ENCODE data around the gene LRRC7.
"Not testable (repeated sequence)": the region's sequence is repeated elsewhere in the genome, so short reads cannot be mapped to it uniquely, and the experiment has no call there.

Gene LRRC7

DNA sequence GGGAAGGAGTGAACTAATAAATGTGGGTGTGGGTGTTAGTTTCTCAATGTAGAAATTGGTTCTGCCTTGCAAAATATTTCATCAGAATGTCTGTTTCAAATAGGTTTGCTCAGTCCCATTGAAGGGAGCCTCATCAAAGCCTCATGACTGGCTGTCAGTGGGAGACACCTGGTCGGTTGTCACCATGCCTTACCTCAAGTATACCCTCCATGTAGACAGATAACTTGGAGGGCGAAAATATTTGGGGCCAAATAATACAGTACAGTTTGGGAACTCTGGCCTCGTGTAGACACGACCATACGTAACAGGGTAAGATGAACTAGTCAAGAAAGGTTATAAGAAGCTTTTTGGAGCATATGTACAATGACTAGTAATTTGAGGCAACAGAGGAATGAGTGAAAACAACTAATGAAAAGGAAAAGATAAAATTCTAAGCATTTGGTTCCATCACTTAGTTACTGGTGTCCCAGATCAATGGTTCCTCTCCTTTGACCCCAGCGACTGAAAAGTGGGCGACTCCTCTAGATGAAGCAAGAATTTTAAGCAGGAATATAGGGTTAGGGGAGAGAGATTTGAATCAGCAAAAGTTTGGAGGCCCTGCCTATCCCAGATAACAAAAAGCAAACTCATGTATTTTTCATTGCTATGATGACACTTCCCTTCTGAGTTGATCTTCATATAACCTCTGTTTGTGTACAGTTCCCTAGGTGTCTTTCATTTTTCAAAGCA lies 473.8 kb downstream of the LRRC7 start:
- no peak for DNase-seq (ENCODE audit: low read depth in 2 of 2)

DNA sequence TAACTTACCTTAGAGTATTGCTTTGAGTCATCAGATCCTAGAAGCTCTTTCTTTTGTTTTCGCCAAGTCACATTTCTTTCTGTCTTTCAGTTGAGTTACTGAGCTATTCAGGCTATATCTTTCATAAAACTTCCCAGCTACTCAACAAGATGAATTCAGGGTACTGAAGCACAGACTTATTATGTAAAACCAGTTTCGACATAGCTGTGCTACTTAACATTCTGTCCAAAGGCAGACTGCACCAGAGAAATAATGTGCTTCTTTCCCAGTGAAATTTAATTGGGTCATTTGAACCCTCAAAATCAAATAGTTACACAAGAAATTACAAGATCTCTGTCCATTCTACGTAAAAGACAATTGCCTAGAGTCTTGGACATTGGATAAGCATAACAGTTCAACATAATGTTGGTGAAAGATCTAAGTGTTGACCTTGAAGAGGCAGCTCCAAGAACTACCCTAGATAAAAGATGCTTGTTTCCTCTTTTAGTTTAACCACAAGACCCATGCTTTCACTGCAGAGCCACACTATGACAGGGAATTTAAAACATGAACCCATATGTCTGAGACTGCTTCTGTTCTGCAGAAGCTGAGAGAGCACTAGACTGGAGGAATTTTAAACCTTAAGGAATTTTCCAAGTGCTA lies 474.5 kb downstream of the LRRC7 start:
- DNase-seq (ENCODE audit: low read depth in 2 of 2): no peak

DNA sequence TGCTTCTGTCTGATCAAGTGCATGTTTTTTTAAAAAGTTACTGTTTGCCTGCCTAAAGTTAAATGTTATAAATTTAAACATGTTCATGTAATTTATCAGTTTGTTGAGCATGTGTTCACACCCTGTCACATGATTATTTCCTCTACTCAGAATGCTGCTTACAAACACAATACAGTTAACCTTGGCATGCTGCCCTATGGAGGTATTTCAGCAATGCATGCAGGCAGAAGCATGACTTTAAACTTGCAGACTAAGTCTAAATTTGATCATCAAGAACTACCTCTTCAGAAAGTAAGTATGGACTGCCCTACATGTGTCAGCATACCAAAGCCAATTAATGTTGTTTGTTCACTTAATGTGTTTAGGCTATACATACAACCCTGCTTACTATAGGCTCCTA lies 476.1 kb downstream of the LRRC7 start:
- no peak for DNase-seq (ENCODE audit: low read depth in 2 of 2)

DNA sequence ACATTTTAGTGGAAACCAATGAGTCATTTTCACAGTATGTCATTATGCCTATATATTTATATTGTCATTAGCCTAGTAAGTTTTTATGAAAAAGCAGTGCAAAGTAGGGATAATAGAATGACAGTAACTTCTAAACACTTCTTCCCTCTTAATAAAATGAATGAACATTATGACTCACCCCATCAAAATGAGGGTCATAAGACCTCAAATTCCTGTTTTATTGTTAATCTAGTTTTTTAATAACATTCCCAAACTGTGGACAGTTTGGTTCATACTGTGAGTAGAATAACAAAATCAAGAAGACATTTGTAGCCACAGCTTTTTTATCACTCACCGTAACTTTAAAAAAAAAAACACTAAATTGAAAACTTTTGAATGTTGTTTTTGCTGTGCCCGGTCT lies 477.1 kb downstream of the LRRC7 start:
- DNase-seq (ENCODE audit: low read depth in 2 of 2): no peak

DNA sequence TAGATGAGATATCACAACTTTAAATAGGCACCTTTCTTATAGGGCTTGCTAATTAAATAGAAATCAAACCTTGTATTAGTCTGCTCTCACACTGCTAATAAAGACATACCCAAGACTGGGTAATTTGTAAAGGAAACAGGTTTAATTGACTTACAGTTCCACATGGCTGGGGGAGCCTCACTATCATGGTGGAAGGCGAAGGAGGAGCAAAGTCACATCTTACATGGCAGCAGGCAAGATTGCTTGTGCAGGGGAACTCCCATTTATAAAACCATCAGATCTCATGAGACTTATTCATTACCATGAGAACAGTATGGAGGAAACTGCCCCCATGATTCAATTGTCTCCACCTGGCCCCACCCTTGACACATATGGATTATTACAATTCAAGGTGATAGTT lies 477.9 kb downstream of the LRRC7 start:
- not testable (repeated sequence) for DNase-seq (ENCODE audit: low read depth in 2 of 2)

DNA sequence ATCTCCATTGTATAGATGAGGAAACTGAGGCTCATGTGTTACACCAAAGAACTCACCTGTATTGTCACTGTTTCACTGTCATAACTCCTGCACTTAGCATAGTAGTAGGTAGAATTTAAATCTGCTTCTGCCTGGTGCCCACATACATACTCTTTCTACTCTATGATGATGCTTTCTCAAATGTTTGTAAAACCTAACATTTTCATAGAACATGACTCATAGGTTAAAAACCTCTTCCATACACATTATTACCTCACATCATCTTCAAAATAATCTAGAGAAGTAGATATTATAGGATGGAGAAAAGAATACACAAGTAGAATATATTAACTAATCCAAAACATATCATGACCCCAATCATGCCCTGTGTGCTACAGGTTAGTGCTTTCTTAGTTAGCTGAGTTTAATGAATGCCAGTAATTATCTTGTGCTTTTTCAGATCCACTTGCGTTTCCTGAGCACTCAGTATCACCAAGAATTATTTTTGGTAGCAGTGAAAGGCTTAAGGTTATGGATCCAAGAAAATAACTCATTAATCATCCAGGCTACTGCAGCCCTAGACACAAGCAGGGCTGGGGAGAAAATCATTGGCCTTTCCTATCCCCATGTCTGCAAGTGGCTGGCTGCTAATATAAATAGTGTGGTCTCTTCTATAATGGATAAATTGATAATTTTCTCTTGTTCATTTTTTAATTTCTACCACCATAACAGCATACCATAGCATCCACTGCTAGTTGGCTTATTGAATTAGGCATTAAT lies 480.8 kb downstream of the LRRC7 start:
- DNase-seq (ENCODE audit: low read depth in 2 of 2): no peak

DNA sequence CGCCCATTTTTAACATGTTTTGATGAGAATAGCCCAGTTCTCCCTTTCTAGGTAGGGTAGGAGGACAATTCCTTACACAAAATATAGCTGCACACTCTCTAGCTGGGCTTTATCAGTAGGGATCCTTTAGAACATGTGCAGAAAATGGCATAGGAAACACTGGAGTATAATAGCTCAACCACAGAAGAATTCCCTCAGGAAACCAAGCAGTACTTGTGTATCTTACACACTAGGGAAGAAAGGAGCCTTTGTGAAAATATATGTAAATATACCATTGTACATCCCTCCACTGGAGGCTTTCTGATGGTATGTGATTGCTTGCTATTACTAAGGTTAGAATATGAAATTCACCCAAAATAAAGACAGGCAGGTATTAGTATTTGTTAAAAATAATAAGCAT lies 484.2 kb downstream of the LRRC7 start:
- DNase-seq (ENCODE audit: low read depth in 2 of 2): no peak

DNA sequence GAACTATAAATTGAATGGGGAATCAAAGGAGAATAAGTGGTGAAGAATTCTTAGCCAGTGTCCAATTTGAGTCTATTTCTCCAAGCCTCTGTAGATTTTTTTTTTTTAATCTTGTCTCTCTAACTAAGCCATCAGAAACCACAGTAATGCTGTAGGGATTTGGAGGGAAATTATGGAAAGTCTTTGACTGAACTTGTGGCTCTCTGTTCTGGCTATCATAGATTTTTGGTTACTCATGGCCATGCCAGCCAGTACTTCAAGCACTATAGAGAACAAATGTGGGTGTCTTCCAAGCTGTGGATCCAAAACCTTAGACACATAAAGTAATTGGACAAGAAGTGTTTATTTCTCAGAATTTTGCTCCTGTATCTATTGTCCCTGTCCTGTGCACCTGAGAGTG lies 489.8 kb downstream of the LRRC7 start:
- no peak for DNase-seq (ENCODE audit: low read depth in 2 of 2)

DNA sequence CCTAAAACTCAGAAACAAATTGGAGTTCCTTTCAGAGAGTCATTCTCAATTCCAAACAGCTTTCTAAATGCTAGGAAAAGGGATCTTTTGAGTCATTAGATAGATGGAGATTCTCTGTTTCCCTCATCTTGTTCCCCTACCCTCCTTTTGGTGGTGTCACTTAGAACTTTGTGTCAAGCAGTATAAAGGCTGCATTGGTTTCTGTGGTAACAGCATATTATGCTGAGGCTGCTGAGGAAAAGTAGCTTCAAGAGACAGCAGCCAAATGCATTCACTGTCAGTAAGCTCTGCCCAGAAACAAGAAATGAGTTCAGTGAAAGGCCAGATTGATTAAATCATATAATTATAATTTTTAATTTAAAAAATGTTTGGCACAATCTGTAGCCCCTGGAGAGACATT lies 493.5 kb downstream of the LRRC7 start:
- DNase-seq (ENCODE audit: low read depth in 2 of 2): no peak

DNA sequence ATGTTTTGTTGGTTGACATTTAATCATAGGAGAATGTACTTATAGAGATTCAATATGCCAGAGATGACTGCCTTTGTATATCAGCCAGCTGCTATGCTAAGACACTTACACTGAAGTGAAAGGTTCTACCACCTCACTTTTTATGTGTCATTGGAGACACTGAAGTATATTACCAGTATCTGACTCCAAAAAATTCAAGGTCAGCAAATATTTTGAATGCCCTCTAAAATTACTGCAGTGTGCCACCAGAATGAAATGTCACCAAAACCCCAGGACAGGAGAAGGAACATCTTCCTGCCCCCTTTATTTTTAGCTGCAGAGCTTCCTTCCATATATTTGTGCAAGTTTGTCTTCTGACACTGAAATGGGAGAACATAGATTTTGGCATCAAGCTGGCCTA lies 496.1 kb downstream of the LRRC7 start:
- DNase-seq (ENCODE audit: low read depth in 2 of 2): no peak

DNA sequence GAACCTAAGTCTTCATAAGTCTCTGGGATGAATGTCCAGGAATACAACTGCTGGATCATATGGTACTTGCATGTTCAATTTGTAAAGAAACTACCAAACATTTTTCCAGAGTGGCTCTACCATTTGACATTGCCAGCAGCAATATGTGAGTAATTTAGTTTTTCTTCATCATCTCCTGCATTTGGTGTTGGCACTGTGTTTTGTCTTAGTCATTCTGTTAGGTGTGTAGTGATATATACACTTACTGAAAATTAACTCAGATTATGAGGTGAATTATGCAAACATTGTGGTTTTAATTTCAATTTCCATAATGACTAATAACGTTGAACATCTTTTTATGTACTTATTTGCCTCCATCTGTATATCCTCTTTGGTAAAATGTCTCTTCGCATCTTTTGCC lies 499.0 kb downstream of the LRRC7 start:
- no peak for DNase-seq (ENCODE audit: low read depth in 2 of 2)

DNA sequence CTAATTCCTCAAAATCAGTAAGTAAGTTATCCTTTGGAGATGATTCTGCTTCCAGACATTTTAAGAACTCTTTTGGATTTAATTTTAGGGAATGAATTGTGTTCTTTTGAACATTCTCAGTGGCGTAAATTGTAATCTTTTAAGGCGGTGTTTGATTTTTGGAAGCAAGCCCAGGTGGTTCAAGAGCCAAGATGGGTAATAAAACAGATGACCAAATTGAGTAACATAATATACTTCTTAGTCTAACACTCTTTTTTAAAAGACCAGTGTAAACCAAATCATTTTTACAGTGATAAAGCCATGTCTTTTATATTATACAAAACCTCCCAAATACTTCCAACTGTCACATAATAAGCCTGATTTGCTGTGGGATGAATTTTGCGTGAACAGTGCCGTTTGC lies 503.9 kb downstream of the LRRC7 start:
- no peak for DNase-seq (ENCODE audit: low read depth in 2 of 2)

DNA sequence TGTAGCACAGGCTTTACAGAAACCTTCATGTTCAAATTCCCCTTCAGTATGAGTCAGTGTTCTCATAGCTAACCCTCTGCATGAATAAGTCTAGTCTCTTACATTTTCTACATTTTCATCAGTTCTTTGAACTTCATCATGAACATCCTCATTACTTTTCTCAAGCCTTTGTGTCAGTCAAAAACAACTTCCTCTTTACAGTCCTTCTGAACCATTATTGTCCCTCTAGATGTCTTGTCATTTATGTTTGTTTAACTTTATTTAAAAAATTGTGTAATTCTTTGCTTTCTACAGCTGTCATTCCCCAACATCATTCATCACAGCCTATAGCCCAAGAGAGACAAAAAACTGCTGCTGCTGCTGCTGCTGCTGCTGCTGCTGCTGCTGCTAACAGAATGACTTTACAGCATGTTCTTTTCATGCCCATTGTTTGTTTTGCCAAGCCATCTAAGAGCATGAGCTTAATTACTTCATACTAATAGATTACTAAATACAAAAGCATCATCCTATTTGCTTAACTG lies 504.6 kb downstream of the LRRC7 start:
- no peak for DNase-seq (ENCODE audit: low read depth in 2 of 2)

DNA sequence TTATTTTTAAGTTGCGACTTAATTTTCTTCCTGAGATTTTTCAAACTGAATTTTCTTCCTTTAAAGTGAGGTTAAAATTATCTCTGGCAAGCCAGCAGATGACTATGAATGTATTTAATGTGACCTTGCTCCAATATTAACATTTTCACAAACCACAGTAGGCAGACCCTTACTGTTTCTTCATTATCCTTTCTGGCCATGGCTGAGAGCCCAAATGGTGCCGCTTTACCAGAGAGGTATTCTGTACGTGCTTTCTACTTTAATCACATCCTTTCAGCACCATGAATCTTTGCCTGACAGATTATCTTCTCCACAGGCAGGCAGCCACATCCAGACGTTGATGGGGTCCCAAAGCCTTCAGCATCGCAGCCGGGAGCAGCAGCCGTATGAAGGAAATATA lies 508.0 kb downstream of the LRRC7 start:
- DNase-seq (ENCODE audit: low read depth in 2 of 2): no peak

DNA sequence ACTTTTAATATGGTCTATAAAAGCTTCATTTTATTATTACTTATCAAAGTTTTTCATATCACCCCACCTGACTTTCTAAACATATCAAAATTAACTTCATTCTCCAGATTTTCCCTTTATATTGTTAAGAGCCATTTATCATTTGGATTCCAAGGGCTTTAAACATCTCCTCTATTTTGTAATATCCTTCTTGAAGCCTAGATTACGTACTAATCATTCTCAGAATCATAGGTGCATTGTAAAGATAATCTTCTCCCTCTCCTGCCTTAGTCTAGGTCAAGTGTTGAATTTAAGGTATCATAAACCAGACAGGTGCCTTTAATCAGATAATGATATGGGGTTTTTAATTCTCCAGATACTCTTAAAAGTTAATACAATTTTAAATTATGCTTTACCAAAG lies 509.3 kb downstream of the LRRC7 start:
- no peak for DNase-seq (ENCODE audit: low read depth in 2 of 2)

DNA sequence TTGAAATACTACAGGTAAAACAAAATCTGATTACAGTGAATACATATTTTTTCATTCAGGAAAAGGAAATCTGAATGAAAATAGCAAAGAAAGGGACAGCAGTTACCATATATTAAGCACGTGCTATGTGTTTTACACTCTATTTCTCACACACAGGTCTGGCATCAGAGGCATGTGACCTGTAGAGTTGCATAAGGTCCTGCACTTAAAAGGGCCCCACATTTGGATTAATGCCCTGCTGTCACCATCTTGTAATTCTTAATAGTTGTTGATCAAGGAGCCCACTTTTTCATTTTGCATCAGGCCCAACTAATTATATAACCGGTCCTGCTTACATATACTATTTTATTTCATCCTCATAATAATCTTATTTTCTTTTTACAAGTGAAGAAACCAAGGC lies 511.8 kb downstream of the LRRC7 start:
- DNase-seq (ENCODE audit: low read depth in 2 of 2): no peak

DNA sequence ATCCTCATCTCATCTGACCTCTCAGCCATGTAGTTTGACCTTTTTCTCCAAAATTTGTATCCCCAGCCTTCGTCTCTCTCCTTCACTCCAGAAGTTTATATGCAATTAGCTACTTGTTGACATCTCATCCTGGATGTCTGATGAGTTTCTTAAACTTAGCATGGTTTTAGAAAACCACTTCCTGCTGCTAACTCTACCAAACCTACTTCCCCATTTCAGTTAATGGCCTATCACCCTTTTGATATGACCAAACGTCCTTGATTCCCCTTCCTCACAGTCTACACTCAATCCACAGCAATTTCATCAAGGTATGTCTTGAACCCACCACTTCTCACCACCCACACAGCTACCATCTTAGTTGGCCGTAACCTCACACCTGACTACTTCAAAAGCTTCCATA lies 515.8 kb downstream of the LRRC7 start:
- no peak for DNase-seq (ENCODE audit: low read depth in 2 of 2)

DNA sequence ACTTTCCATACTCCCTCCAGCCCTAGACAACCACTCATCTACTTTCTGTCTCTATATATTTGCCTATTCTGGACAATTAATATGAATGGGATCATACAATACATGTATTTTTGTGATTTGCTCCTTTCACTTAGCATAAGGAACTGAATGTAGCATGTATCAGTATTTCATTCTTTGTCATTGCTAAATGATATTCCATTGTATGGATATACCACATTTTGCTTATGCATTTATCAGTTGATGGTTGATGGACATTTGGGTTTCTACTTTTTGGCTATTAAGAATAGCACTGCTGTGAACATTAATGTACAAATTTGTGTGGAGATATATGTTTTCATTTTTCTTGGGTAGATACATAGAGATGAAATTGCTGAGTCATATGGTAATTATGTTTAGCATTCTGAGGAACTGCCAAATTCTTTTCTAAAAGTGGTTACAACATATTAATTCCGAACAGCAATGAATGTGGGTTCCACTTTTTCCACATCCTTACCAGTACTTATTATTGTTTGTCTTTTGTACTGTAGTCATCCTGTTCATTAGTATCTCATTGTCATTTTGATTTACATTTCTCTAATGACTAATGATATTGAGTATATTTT lies 516.7 kb downstream of the LRRC7 start:
- no peak for DNase-seq (ENCODE audit: low read depth in 2 of 2)

DNA sequence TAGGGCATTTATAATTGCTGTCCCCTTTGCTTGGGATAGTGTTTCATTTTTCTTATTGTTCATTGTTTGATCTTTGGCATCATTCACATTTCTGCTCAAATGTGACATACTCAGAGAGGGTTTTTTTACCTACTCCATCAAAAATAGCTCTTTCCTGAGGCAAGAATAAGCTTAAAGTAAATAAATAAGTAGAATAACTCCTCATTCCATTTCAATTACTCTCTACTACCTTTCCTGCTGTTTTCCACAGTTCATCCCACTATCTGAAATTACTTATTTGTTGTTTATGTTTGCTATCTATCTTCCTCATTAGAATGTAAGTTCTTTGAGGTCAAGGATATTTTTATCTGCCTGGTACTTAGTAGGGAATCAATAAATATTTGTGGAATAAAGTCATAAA lies 517.8 kb downstream of the LRRC7 start:
- no peak for DNase-seq (ENCODE audit: low read depth in 2 of 2)

DNA sequence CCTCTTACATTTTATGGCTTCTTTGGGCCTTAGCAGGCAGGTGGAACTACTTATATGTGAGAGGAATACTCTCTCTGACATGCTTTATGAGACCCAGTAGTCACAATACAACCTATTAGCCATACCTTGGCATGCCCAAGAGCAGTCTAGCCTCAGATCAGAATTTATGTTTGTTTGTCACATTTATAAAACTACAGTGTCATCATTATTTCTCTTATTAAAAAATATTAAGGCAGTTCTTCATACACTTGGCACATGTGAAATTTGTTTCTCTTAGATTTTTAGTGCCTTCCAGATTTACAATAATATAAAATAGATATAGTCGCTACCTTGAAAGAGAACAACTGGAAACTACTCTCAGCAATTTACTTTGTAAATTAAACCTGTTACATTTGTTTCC lies 519.2 kb downstream of the LRRC7 start:
- DNase-seq (ENCODE audit: low read depth in 2 of 2): no peak

DNA sequence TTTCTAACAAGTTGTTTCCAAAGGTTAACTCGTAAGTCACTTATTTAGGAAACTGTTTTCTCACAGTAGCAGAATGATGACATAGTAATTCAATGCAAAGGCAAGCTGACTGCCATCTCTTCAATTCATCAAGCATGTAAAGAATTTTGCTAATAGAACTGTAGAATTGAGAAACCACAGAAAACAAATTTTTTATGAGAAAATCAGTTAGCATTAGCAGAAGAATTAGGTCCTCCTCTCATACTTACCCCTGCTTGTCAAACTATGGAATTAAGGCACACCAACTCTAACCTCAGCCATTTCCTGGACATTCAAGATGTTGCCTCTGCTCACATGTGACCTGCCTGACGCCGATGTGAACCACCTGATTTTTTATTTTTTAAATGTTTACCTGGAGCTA lies 522.4 kb downstream of the LRRC7 start:
- DNase-seq (ENCODE audit: low read depth in 2 of 2): no peak

DNA sequence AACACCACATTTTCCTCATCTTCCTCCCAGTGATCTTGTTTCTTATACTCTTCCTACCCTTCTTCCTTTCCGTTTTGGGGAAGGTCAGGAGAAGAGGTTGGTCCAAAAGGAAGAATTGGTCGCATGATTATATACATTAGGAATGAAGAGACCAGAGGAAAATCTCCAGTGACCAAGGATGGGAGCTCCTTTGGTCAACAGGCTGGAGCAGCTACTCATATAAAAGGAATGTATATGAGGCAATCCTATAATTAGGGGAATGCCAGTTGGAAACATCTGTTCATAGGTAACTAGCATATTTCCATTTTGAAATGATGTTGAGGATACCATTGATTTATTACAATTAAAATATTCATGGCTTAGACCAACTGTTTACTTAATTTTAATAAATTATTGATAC lies 523.2 kb downstream of the LRRC7 start:
- no peak for DNase-seq (ENCODE audit: low read depth in 2 of 2)

DNA sequence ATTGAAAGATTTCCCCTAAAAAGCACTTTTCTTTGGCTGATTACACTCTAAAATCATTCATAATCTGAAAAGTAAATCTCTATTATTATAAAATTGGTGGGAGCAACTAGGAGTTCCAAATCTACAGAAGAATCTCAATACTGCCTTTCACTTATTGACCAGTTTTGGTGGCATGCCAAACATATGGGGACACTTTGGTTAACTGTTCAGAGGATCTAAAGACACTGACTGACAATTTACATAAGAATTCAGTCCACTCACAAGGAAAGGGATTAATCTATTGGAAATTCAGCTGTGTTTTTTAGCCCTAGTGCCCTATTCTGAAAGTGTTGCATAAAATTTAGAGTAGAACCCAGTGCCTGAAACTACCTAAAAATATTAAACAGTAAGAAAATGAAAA lies 524.1 kb downstream of the LRRC7 start:
- DNase-seq (ENCODE audit: low read depth in 2 of 2): no peak

All from activated CD4-positive, alpha-beta T cell treated with anti-CD3 and anti-CD28 coated beads for 24 hours (primary cell).